GM12872 (cell line): ENCODE results near the gene PPP6R2.

ENCODE experiments used
- TF ChIP-seq, protein P1 (sequence below): IDR thresholded peaks from 3 replicates; pipeline ENCODE4 v1.5.1; 2011; ENCODE audit warnings: low read depth, mild to moderate bottlenecking, low read length, moderate library complexity; ENCODE audit not compliant: insufficient read depth

Gene PPP6R2

DNA sequence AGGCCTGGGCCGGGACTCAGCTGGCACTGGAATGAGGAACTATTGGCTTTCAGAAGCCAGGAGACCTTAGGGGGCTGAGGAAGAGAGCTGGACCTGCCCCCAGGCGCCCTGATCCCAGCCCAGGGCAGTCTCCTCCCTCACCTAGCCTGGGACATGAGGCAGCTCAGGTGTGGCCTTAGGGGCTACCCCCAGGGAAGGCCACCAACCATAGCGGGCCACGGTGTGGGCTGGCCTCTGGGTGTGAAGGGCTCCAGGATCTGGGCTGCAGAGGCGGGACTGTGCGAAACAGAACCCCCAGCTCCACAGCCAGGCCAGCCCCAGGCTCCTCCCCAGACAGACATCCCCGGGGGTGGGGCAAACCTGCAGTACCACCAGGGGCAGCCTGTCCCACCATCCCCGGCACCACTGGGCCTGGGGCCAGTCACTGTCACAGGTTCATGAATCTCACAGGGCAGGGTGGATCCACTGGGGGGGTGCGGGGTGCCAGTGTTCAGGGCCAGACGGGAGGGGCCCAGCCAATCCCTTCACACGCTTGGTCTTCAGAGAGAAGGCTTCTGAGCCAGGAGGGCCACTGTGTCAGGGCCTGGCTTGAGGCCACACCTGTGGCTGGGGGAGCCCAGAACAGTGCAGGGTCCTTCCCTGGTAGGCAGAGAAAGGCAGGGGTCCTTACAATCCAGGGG is 39.1 kb upstream of the PPP6R2 start:
- TF ChIP-seq, protein P1, sequence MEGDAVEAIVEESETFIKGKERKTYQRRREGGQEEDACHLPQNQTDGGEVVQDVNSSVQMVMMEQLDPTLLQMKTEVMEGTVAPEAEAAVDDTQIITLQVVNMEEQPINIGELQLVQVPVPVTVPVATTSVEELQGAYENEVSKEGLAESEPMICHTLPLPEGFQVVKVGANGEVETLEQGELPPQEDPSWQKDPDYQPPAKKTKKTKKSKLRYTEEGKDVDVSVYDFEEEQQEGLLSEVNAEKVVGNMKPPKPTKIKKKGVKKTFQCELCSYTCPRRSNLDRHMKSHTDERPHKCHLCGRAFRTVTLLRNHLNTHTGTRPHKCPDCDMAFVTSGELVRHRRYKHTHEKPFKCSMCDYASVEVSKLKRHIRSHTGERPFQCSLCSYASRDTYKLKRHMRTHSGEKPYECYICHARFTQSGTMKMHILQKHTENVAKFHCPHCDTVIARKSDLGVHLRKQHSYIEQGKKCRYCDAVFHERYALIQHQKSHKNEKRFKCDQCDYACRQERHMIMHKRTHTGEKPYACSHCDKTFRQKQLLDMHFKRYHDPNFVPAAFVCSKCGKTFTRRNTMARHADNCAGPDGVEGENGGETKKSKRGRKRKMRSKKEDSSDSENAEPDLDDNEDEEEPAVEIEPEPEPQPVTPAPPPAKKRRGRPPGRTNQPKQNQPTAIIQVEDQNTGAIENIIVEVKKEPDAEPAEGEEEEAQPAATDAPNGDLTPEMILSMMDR: 0 out of 3 replicates have a peak, but pooled peaks have one; percentile 5

DNA sequence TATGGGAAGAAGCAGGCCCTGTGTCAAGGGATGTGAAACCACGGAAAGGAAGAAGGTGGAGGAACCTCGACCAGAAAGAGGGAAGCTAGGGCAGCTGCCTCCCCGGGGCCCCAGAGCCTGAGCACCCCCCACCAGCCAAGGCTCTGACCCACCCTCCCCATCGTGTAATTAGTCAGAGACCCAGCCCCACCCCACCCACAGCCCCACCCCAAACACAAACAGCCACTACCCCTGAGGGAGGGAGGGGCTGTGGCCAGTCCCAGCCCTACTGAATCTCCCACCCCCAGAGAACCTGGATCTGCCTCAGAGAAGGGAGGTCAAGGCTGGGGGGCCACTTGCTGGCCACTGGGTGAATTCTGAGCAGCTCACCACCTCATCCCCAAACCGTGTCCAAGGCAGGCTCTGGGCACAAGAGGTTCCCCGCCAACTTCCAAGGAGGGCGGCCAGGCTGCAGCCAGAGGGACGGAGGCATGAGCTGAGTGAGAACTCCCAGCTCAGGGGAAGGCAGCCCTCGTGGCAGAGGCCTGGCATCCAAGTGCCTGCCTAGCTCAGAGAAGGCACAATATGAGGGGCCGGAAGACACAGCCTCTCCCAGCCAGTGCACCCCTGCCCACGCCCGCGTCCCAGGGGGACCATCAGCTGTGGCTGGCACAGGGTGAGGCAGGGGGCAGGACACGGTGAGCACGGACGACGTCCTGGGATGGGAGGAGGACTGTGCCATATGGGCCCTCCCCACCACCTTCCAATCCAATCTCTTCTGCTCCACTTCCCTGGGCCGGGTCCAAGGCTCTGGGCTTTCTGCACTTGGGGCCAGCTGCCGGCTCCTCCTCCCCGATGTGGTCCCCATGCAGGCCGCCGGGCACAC is 38.4 kb upstream of the PPP6R2 start:
- TF ChIP-seq, protein P1: no peak

DNA sequence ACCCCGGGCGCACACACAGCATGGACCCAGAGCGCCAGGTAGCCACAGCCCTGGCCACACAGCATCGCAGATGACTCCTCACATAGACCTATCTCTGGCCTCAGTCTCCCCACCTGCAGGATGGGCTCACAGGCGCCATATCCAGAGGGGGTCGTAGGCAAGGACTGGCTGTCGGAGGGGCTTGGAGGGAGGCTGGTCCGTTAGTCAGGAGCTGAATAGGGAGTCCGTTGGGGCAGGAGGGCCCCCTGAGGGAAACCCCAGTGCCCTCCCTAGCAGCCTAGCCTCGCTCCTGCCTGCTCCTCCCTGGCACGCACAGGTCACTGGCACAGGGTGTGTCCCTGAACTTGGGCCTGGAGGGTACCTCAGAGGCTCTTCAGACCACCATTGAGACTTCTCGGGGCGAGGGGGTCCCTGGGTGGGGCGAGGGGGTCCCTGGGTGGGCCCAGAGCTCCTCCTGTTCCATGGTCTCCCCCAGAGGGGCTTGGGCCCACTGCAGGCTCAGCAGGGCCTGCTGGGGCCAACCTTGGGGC is 37.7 kb upstream of the PPP6R2 start:
- TF ChIP-seq, protein P1: no peak

DNA sequence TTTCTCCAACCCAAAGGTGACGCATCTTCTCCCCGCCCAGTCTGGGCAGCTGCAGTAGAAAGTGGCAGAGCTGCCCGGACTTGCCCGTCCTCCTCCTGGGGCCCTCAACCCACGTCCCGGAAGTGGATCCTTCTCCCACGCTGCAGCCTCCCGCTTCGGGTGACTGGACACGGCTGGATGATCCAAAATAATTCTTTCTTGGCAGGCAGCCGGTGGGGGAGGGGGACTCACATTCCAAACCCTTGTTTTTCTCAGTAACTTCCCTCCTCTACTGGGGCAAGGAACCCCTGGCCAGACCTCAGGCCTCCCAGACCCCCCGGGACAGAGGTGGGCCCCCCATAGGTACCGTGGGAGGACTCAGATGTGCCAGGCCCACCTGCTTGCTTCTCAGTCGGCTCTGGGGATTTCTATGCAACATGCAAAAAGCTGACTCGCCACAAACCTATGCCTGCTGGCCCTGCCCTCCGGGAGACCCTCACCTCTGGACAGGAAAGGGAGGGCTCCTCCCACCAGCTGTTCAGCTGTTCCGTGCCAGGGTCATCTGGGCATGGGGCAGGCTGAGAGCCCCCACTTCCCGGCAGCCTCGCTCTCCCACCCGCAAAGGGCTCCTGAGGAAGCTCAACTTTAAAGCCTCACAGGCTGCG is 37.1 kb upstream of the PPP6R2 start:
- TF ChIP-seq, protein P1: no peak

DNA sequence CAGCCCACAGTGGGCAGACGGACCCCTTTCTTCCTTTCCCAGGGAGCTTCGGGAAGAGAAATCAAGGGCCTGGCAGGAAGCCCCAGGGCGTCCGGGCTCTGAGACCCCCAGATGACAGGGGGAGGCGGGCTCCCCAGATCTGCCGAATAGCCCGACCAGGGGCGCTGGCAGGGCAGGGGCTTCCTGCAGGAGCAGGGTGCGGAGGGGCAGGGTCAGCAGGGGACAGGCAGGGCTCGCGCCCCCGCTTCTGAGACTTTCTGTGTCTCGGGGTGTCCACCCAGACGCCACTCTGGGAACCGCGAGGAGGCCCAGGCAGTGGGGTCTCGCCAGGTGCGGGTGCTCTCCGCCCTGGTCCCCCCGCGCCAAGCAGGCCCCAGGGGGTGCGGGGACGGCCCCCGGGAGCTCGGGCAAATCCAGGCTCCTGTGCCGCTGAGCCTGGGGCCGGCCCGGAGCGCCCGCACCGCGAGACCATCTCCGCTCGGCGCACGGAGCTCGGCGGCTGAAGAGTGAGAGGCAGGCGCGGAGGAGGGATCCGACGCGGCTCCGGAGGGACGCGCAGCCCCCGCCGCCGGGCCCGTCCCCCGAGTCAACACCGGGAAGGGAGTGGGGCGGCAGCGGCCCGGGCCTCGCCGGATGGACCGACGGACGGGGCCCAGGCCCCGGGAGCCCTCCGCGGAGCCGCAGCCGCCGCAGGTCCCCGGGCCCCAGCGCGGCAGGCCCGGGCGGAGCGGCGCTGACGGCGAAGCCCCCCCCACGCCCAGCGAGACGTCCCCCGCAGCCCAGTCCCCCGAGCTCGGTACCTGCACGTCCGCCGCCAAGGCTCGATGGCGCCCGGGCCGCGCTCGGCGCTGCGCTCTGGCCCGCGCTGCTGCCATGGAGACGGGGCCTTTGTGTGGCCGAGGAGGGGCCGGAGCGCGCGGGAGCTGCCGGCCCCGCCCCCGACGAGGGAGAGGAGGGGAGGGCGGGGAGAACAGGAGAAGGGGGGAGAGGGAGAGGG is 36.1 kb upstream of the PPP6R2 start, which contains the start of gene PLXNB2:
TSS of gene PLXNB2 (minus strand) at position 894 of the 997 bp plus-strand sequence. CDS start 17,062 bp downstream, outside the sequence.
- TF ChIP-seq, protein P1: no peak

DNA sequence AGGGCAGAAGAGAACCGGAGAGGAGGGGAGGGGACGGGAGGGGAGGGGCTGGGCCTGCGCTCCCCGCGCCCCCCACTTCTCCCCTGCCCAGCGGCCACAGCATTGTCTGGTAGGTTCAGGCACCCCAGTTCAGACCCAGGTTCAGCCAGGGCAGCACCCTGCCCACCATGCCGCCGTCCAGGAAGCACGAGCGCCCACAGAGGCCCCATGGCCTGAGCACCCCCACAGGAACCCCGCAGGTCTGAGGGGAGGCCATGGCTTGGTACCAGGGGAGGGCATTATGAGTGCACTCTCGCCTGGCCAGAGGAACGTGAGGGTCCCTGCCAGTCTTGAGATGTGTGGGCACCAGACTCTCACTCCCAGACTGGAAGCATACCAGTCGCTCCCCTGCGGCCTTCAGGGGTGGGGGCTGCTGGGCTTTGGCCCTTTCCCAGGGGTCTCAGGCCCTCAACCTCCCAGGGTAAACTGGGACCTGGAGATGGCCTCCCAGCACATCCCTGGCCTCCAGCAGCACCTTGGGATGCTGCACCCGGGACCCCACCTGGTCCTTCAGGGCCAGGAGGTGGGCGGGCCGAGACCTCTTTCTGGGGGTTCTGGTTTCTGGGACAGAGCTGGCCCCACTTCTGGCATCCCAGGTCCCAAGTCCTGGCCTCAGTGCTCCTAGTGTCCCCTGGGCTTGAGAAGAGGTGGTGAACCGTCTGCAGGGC is 35.1 kb upstream of the PPP6R2 start:
- TF ChIP-seq, protein P1: no peak
